ENCODE data around the gene NDUFB3.
"Not testable (repeated sequence)": the region's sequence is repeated elsewhere in the genome, so short reads cannot be mapped to it uniquely, and the experiment has no call there.

NDUFB3 gene

DNA sequence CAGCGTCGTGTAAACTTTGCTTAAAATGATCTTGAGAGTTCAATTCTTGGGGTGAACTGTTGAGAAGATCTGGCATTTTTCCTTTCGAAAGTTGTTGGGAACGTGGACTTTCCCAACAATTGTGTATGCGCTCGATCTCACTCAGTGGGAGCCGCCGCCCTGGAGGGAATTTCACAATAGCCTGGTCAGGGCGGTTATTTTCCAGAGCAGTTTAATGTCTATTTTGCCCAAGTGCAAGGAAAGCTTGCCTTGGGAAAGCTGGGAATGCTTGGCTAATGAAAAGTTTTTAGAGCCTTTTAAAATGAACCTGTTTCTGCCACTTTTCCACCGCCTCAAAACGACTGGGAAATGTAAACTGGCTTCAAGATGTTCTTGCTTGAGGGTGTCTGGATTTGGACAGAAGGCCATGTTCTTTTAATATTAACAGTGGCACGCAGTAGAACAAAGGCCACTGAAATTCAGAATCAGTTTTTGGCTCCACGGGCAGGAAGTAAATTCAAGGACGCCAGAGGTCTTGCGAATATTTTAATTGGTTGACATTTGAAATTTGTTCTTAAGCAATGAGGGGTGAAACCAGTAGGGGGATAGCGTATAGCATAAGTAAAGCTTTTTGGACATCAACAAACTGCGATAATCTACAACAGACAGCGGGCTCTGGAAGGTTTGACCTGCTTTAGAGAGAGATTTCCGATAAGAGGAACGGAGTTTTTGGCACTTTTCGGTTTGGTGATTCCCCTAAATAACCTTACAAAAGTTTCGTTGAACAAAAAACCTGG lies 45.3 kb downstream of the NDUFB3 start:
- peaks cover 27% of the 10 kb centered on the region for H3K4me1 ChIP-seq (ENCODE audit: control insufficient read depth, insufficient read depth, low read length)
- H3K9ac ChIP-seq (ENCODE audit: low read depth, low read length): peak overlapping the region; percentile 66
- no peaks in the 10 kb centered on the region for H3K27me3 ChIP-seq (ENCODE audit: control insufficient read depth, insufficient read depth, low read length)
- H3K27ac ChIP-seq (ENCODE audit: low read depth, low read length): peak overlapping the region; percentile 40
- no peaks in the 10 kb centered on the region for H3K36me3 ChIP-seq (ENCODE audit: control insufficient read depth, insufficient read depth, low read length)
- peak overlapping the region; percentile 75 for H3K4me3 ChIP-seq (ENCODE audit: low read depth, low read length)
- no peaks in the 10 kb centered on the region for H3K9me3 ChIP-seq (ENCODE audit: control insufficient read depth, insufficient read depth, low read length)

GRCh38 chr2:201117735-201118094 lies 45.9 kb downstream of the NDUFB3 start:
- H3K9ac ChIP-seq (ENCODE audit: low read depth, low read length); H3K9me3 ChIP-seq (ENCODE audit: control insufficient read depth, insufficient read depth, low read length); H3K36me3 ChIP-seq (ENCODE audit: control insufficient read depth, insufficient read depth, low read length); H3K27ac ChIP-seq (ENCODE audit: low read depth, low read length); H3K27me3 ChIP-seq (ENCODE audit: control insufficient read depth, insufficient read depth, low read length): not testable (repeated sequence)
- Histone ChIP-seq H3K4me1 (ENCODE audit: control insufficient read depth, insufficient read depth, low read length) (peaks cover 27% of the 10 kb centered on the region), H3K4me3 (ENCODE audit: low read depth, low read length) (peak overlapping the region; percentile 75)

- Histone ChIP-seq H3K9me3 (ENCODE audit: control insufficient read depth, insufficient read depth, low read length) (no peaks in the 10 kb centered on the region), H3K27ac (ENCODE audit: low read depth, low read length) (peak overlapping the region; percentile 29), H3K27me3 (ENCODE audit: control insufficient read depth, insufficient read depth, low read length) (no peaks in the 10 kb centered on the region), H3K4me3 (ENCODE audit: low read depth, low read length) (peak overlapping the region; percentile 65), H3K9ac (ENCODE audit: low read depth, low read length) (peak overlapping the region; percentile 44; the same call in 1 of the 2 replicates), H3K36me3 (ENCODE audit: control insufficient read depth, insufficient read depth, low read length) (no peaks in the 10 kb centered on the region), H3K4me1 (ENCODE audit: control insufficient read depth, insufficient read depth, low read length) (peaks cover 27% of the 10 kb centered on the region)
Measured at GRCh38 chr2:201118121-201118960, 46.5 kb downstream of the NDUFB3 start.

DNA sequence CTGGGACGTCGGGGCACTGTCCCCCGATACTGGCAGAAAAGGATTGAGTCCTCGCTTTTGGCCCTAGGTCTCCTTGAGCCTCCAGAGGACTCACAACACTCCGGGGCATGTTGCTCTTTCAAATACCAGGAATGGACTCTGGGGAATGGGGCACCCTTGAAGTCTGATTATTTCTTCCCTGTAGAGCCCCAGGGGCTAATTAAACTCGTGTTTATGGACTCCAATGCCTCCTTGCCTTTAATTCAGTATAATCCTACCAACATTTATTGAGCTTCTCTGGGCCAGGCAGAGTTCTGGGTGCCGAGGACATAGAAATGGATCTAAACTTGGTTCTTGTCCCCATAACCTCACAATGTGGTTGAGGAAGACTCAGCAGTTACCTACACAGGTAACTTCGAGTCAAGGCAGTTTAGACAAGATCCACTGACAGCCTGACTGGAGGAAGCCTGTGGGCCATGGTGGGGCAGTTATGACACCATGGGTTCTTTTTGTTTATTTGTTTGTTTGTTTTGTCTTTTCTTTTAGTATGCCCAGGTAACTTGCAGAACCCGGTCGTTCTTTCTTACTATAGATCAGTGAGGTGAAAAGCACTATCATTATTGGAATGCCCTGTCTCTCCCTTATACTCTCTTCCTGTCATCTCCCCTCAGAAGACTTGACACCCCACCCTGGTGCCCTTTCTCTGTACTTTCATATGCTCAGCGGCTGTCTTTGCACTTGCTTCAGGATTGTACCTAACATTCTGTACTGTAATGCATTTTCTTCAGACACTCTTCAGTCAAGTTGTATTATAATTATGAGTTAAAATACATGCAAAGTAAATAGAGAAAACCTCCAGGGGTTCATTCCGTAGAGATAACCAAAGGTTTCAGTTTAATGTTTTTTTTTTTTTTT lies 47.4 kb downstream of the NDUFB3 start:
- Histone ChIP-seq H3K9ac (ENCODE audit: low read depth, low read length) (peak overlapping the region; percentile 44; the same call in 1 of the 2 replicates), H3K36me3 (ENCODE audit: control insufficient read depth, insufficient read depth, low read length) (no peaks in the 10 kb centered on the region), H3K4me1 (ENCODE audit: control insufficient read depth, insufficient read depth, low read length) (peaks cover 33% of the 10 kb centered on the region), H3K27me3 (ENCODE audit: control insufficient read depth, insufficient read depth, low read length) (no peaks in the 10 kb centered on the region), H3K4me3 (ENCODE audit: low read depth, low read length) (peak overlapping the region; percentile 65), H3K9me3 (ENCODE audit: control insufficient read depth, insufficient read depth, low read length) (no peaks in the 10 kb centered on the region), H3K27ac (ENCODE audit: low read depth, low read length) (peak overlapping the region; percentile 29)

GRCh38 chr2:201122276-201122675 lies 50.5 kb downstream of the NDUFB3 start:
- H3K4me1 ChIP-seq (ENCODE audit: control insufficient read depth, insufficient read depth, low read length): peaks cover 42% of the 10 kb centered on the region
- no peak overlapping the region for H3K27ac ChIP-seq (ENCODE audit: low read depth, low read length)
- H3K9me3 ChIP-seq (ENCODE audit: control insufficient read depth, insufficient read depth, low read length): no peaks in the 10 kb centered on the region
- H3K36me3 ChIP-seq (ENCODE audit: control insufficient read depth, insufficient read depth, low read length): no peaks in the 10 kb centered on the region
- H3K9ac ChIP-seq (ENCODE audit: low read depth, low read length): no peak overlapping the region
- H3K27me3 ChIP-seq (ENCODE audit: control insufficient read depth, insufficient read depth, low read length): no peaks in the 10 kb centered on the region
- no peak overlapping the region for H3K4me3 ChIP-seq (ENCODE audit: low read depth, low read length)

DNA sequence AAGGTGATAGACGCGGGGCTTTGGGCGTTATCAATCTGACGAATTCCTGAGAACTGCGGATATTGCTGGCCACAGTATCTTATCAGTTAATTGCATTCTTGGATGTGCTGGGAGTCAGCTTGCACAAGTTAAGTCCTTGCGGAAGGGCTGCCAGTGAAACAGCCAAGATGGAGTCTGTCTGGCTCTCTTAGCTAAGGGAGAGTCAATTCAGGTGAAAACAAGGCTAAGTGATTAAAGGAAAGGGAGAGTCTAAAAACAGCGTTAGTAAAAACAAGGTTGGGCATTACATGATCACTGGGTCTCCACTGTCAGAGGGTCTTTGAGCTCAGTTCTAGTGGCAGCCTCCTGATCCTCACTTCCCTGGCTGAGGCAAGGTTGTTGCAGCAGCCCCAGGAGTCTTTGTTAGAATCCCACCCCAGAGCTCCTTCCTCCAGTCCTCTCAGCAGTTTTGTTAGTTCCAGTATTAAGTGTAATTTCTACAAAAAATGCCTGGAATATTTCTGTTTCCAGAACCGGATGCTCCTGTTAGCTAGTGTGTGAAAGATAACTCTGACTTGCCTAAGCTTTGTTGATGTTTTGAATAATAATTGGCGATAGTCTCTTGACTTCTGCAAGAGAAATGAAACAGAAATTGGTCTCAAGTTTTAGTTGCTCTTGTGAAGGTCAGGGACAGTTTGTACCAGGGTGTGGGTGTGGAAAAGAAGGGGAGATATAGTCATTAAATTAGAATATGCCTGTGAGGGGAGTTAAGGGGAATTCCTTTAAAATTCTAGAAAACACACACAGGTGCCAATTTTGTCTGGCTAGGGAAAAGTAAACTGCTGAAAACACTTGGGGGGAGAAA lies 54.7 kb downstream of the NDUFB3 start:
- H3K9me3 ChIP-seq (ENCODE audit: control insufficient read depth, insufficient read depth, low read length): no peaks in the 10 kb centered on the region
- no peaks in the 10 kb centered on the region for H3K36me3 ChIP-seq (ENCODE audit: control insufficient read depth, insufficient read depth, low read length)
- H3K27me3 ChIP-seq (ENCODE audit: control insufficient read depth, insufficient read depth, low read length): no peaks in the 10 kb centered on the region
- no peak overlapping the region for H3K9ac ChIP-seq (ENCODE audit: low read depth, low read length)
- no peak overlapping the region for H3K4me3 ChIP-seq (ENCODE audit: low read depth, low read length)
- peaks cover 37% of the 10 kb centered on the region for H3K4me1 ChIP-seq (ENCODE audit: control insufficient read depth, insufficient read depth, low read length)
- peak overlapping the region; percentile 43 for H3K27ac ChIP-seq (ENCODE audit: low read depth, low read length)

DNA sequence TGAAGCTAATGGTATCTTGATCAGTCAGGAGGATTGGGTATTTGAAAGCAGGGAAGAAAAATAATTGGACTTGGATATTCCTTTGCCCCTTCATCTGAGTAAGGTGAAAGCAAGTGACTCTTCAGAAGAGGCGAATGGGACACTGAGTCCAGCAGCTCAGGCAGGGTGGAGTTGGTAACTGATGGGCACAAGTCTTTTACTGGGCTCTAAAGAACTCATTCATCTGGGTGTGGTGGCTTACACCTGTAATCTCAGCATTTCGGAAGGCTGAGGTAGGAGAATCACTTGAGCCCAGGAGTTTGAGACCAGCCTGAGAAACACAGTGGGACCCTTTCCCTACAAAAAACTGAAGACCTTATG lies 55.3 kb downstream of the NDUFB3 start:
- H3K4me1 ChIP-seq (ENCODE audit: control insufficient read depth, insufficient read depth, low read length): peaks cover 37% of the 10 kb centered on the region
- H3K27me3 ChIP-seq (ENCODE audit: control insufficient read depth, insufficient read depth, low read length): no peaks in the 10 kb centered on the region
- H3K4me3 ChIP-seq (ENCODE audit: low read depth, low read length): no peak overlapping the region
- H3K9me3 ChIP-seq (ENCODE audit: control insufficient read depth, insufficient read depth, low read length): no peaks in the 10 kb centered on the region
- no peaks in the 10 kb centered on the region for H3K36me3 ChIP-seq (ENCODE audit: control insufficient read depth, insufficient read depth, low read length)
- no peak overlapping the region for H3K9ac ChIP-seq (ENCODE audit: low read depth, low read length)
- H3K27ac ChIP-seq (ENCODE audit: low read depth, low read length): no peak overlapping the region

- H3K36me3 ChIP-seq (ENCODE audit: control insufficient read depth, insufficient read depth, low read length): no peaks in the 10 kb centered on the region
- peaks cover 37% of the 10 kb centered on the region for H3K4me1 ChIP-seq (ENCODE audit: control insufficient read depth, insufficient read depth, low read length)
- H3K27ac ChIP-seq (ENCODE audit: low read depth, low read length): no peak overlapping the region
- no peaks in the 10 kb centered on the region for H3K27me3 ChIP-seq (ENCODE audit: control insufficient read depth, insufficient read depth, low read length)
- no peak overlapping the region for H3K4me3 ChIP-seq (ENCODE audit: low read depth, low read length)
- no peaks in the 10 kb centered on the region for H3K9me3 ChIP-seq (ENCODE audit: control insufficient read depth, insufficient read depth, low read length)
- no peak overlapping the region for H3K9ac ChIP-seq (ENCODE audit: low read depth, low read length)
Measured at GRCh38 chr2:201127570-201127969, 55.8 kb downstream of the NDUFB3 start.

GRCh38 chr2:201128033-201128432 lies 56.2 kb downstream of the NDUFB3 start:
- Histone ChIP-seq H3K27me3 (ENCODE audit: control insufficient read depth, insufficient read depth, low read length) (no peaks in the 10 kb centered on the region), H3K4me1 (ENCODE audit: control insufficient read depth, insufficient read depth, low read length) (peaks cover 37% of the 10 kb centered on the region), H3K4me3 (ENCODE audit: low read depth, low read length) (no peak overlapping the region), H3K27ac (ENCODE audit: low read depth, low read length) (no peak overlapping the region), H3K36me3 (ENCODE audit: control insufficient read depth, insufficient read depth, low read length) (no peaks in the 10 kb centered on the region), H3K9me3 (ENCODE audit: control insufficient read depth, insufficient read depth, low read length) (no peaks in the 10 kb centered on the region), H3K9ac (ENCODE audit: low read depth, low read length) (no peak overlapping the region)

GRCh38 chr2:201128933-201129505 lies 57.2 kb downstream of the NDUFB3 start:
- Histone ChIP-seq H3K9ac (ENCODE audit: low read depth, low read length) (no peak overlapping the region), H3K27me3 (ENCODE audit: control insufficient read depth, insufficient read depth, low read length) (no peaks in the 10 kb centered on the region), H3K36me3 (ENCODE audit: control insufficient read depth, insufficient read depth, low read length) (0 out of 2 replicates have a peak, but pooled peaks cover 3% of the 10 kb centered on the region), H3K9me3 (ENCODE audit: control insufficient read depth, insufficient read depth, low read length) (no peaks in the 10 kb centered on the region), H3K4me3 (ENCODE audit: low read depth, low read length) (no peak overlapping the region), H3K4me1 (ENCODE audit: control insufficient read depth, insufficient read depth, low read length) (peaks cover 32% of the 10 kb centered on the region), H3K27ac (ENCODE audit: low read depth, low read length) (no peak overlapping the region)

All from HUES48 (cell line).